HepG2 (cell line): ENCODE data around the gene PACSIN1.

Source experiments
- ETV5 ChIP-seq: IDR thresholded peaks from 2 replicates; pipeline ENCODE4 v1.6.1; 2018; ENCODE audit warnings: missing biosample characterization, missing genetic modification reagents, inconsistent platforms, borderline replicate concordance
- MATR3 ChIP-seq: sonication (generic); formaldehyde crosslinking; IDR thresholded peaks from 2 replicates; pipeline ENCODE4 v1.4.0; 2020; ENCODE audit warnings: missing genetic modification reagents
- POLR2A ChIP-seq, 2 experiments: IDR thresholded peaks; 2 replicates each; pipeline ENCODE4 v1.6.1; 2011; ENCODE audit warnings: low read depth in 2 of 2, low read length in 2 of 2, mild to moderate bottlenecking in 1 of 2, moderate library complexity in 1 of 2; ENCODE audit not compliant: insufficient read depth in 1 of 2
- POLR2AphosphoS5 ChIP-seq: IDR thresholded peaks from 2 replicates; pipeline ENCODE4 v1.6.1; 2012; ENCODE audit warnings: low read depth, low read length
- SMAD3 ChIP-seq: sonication (generic); formaldehyde crosslinking; IDR thresholded peaks from 2 replicates; pipeline ENCODE4 v1.4.0; 2020; ENCODE audit warnings: missing genetic modification reagents
- TMF1 ChIP-seq: sonication (generic); formaldehyde crosslinking; IDR thresholded peaks from 2 replicates; pipeline ENCODE4 v1.8.1; 2022; ENCODE audit warnings: low read depth, missing genetic modification reagents
- TF ChIP-seq, protein P1 (sequence below): sonication (generic); formaldehyde crosslinking; IDR thresholded peaks from 2 replicates; pipeline ENCODE4 v1.9.0; 2021; ENCODE audit warnings: mild to moderate bottlenecking, missing genetic modification reagents
- TF ChIP-seq, protein P2 (sequence below): sonication (generic); formaldehyde crosslinking; IDR thresholded peaks from 2 replicates; pipeline ENCODE4 v1.9.0; 2022; ENCODE audit warnings: missing genetic modification reagents, mild to moderate bottlenecking, borderline replicate concordance
- TF ChIP-seq, protein P3 (sequence below): sonication (generic); formaldehyde crosslinking; IDR thresholded peaks from 2 replicates; pipeline ENCODE4 v1.5.0; 2020; ENCODE audit warnings: mild to moderate bottlenecking, missing genetic modification reagents, moderate library complexity
- TF ChIP-seq, protein P4 (sequence below): sonication (generic); formaldehyde crosslinking; IDR thresholded peaks from 2 replicates; pipeline ENCODE4 v1.5.1; 2020; ENCODE audit warnings: missing genetic modification reagents, mild to moderate bottlenecking, borderline replicate concordance
- TF ChIP-seq, protein P5 (sequence below): sonication (generic); formaldehyde crosslinking; IDR thresholded peaks from 2 replicates; pipeline ENCODE4 v1.5.0; 2020; ENCODE audit warnings: missing genetic modification reagents
- TF ChIP-seq, protein P6 (sequence below): sonication (generic); formaldehyde crosslinking; IDR thresholded peaks from 2 replicates; pipeline ENCODE4 v1.8.1; 2022; ENCODE audit warnings: mild to moderate bottlenecking, missing genetic modification reagents

DNA sequence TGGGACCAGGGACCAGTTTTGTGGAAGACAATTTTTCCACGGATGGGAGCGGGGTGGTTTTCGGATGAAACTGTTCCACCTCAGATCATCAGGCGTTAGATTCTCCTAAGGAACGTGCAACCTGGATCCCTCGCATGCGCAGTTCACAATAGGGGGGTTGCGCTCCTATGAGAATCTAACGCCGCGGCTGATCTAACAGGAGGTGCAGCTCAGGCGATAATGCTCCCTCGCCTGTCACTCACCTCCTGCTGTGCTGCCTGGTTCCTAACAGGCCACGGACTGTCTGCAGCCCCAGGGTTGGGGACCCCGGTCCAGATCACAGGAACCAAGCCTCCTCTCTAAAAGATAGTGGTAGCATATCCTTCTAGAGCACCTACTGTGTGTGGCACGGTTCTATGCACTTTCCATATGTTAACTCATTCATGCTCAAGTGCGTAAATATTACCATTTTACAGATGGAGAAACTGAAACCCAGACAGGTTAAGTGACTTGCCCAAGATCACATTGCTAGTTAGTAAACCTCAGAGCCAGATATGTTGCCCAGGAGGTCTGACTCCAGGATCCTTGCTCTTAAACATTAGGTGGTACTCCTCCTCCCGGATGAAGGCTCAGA, 65.0 kb downstream of the PACSIN1 start:
- TF ChIP-seq ETV5 (CRISPR knock-in tag) = no peak
- TF ChIP-seq, protein P1, sequence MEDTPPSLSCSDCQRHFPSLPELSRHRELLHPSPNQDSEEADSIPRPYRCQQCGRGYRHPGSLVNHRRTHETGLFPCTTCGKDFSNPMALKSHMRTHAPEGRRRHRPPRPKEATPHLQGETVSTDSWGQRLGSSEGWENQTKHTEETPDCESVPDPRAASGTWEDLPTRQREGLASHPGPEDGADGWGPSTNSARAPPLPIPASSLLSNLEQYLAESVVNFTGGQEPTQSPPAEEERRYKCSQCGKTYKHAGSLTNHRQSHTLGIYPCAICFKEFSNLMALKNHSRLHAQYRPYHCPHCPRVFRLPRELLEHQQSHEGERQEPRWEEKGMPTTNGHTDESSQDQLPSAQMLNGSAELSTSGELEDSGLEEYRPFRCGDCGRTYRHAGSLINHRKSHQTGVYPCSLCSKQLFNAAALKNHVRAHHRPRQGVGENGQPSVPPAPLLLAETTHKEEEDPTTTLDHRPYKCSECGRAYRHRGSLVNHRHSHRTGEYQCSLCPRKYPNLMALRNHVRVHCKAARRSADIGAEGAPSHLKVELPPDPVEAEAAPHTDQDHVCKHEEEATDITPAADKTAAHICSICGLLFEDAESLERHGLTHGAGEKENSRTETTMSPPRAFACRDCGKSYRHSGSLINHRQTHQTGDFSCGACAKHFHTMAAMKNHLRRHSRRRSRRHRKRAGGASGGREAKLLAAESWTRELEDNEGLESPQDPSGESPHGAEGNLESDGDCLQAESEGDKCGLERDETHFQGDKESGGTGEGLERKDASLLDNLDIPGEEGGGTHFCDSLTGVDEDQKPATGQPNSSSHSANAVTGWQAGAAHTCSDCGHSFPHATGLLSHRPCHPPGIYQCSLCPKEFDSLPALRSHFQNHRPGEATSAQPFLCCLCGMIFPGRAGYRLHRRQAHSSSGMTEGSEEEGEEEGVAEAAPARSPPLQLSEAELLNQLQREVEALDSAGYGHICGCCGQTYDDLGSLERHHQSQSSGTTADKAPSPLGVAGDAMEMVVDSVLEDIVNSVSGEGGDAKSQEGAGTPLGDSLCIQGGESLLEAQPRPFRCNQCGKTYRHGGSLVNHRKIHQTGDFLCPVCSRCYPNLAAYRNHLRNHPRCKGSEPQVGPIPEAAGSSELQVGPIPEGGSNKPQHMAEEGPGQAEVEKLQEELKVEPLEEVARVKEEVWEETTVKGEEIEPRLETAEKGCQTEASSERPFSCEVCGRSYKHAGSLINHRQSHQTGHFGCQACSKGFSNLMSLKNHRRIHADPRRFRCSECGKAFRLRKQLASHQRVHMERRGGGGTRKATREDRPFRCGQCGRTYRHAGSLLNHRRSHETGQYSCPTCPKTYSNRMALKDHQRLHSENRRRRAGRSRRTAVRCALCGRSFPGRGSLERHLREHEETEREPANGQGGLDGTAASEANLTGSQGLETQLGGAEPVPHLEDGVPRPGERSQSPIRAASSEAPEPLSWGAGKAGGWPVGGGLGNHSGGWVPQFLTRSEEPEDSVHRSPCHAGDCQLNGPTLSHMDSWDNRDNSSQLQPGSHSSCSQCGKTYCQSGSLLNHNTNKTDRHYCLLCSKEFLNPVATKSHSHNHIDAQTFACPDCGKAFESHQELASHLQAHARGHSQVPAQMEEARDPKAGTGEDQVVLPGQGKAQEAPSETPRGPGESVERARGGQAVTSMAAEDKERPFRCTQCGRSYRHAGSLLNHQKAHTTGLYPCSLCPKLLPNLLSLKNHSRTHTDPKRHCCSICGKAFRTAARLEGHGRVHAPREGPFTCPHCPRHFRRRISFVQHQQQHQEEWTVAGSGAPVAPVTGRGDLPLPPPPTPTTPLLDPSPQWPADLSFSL = no peak
- no peak for TF ChIP-seq TMF1 (CRISPR knock-in tag)
- no peak for TF ChIP-seq SMAD3 (CRISPR knock-in tag)
- TF ChIP-seq MATR3 (CRISPR knock-in tag) = no peak
- TF ChIP-seq, protein P2, sequence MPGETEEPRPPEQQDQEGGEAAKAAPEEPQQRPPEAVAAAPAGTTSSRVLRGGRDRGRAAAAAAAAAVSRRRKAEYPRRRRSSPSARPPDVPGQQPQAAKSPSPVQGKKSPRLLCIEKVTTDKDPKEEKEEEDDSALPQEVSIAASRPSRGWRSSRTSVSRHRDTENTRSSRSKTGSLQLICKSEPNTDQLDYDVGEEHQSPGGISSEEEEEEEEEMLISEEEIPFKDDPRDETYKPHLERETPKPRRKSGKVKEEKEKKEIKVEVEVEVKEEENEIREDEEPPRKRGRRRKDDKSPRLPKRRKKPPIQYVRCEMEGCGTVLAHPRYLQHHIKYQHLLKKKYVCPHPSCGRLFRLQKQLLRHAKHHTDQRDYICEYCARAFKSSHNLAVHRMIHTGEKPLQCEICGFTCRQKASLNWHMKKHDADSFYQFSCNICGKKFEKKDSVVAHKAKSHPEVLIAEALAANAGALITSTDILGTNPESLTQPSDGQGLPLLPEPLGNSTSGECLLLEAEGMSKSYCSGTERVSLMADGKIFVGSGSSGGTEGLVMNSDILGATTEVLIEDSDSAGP = no peak
- no peak for TF ChIP-seq POLR2AphosphoS5
- TF ChIP-seq, protein P3, sequence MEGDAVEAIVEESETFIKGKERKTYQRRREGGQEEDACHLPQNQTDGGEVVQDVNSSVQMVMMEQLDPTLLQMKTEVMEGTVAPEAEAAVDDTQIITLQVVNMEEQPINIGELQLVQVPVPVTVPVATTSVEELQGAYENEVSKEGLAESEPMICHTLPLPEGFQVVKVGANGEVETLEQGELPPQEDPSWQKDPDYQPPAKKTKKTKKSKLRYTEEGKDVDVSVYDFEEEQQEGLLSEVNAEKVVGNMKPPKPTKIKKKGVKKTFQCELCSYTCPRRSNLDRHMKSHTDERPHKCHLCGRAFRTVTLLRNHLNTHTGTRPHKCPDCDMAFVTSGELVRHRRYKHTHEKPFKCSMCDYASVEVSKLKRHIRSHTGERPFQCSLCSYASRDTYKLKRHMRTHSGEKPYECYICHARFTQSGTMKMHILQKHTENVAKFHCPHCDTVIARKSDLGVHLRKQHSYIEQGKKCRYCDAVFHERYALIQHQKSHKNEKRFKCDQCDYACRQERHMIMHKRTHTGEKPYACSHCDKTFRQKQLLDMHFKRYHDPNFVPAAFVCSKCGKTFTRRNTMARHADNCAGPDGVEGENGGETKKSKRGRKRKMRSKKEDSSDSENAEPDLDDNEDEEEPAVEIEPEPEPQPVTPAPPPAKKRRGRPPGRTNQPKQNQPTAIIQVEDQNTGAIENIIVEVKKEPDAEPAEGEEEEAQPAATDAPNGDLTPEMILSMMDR (CRISPR knock-in tag) = no peak
- TF ChIP-seq POLR2A (IDR thresholded peaks at IDR 0.05; ENCODE audit: insufficient read depth in 1 of 2, low read depth in 2 of 2, low read length in 2 of 2) = no peak
- TF ChIP-seq, protein P4, sequence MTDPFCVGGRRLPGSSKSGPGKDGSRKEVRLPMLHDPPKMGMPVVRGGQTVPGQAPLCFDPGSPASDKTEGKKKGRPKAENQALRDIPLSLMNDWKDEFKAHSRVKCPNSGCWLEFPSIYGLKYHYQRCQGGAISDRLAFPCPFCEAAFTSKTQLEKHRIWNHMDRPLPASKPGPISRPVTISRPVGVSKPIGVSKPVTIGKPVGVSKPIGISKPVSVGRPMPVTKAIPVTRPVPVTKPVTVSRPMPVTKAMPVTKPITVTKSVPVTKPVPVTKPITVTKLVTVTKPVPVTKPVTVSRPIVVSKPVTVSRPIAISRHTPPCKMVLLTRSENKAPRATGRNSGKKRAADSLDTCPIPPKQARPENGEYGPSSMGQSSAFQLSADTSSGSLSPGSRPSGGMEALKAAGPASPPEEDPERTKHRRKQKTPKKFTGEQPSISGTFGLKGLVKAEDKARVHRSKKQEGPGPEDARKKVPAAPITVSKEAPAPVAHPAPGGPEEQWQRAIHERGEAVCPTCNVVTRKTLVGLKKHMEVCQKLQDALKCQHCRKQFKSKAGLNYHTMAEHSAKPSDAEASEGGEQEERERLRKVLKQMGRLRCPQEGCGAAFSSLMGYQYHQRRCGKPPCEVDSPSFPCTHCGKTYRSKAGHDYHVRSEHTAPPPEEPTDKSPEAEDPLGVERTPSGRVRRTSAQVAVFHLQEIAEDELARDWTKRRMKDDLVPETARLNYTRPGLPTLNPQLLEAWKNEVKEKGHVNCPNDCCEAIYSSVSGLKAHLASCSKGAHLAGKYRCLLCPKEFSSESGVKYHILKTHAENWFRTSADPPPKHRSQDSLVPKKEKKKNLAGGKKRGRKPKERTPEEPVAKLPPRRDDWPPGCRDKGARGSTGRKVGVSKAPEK (CRISPR knock-in tag) = no peak
- TF ChIP-seq, protein P5, sequence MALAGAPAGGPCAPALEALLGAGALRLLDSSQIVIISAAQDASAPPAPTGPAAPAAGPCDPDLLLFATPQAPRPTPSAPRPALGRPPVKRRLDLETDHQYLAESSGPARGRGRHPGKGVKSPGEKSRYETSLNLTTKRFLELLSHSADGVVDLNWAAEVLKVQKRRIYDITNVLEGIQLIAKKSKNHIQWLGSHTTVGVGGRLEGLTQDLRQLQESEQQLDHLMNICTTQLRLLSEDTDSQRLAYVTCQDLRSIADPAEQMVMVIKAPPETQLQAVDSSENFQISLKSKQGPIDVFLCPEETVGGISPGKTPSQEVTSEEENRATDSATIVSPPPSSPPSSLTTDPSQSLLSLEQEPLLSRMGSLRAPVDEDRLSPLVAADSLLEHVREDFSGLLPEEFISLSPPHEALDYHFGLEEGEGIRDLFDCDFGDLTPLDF = no peak
- TF ChIP-seq, protein P6, sequence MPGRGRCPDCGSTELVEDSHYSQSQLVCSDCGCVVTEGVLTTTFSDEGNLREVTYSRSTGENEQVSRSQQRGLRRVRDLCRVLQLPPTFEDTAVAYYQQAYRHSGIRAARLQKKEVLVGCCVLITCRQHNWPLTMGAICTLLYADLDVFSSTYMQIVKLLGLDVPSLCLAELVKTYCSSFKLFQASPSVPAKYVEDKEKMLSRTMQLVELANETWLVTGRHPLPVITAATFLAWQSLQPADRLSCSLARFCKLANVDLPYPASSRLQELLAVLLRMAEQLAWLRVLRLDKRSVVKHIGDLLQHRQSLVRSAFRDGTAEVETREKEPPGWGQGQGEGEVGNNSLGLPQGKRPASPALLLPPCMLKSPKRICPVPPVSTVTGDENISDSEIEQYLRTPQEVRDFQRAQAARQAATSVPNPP (CRISPR knock-in tag) = no peak
